GM18868 (cell line): Measurements from ENCODE around the gene HEATR3.
A peak's percentile ranks its signal among the peaks of the same experiment; 100 is the strongest.

Experiments
- ATAC-seq: cut with Tn5 transposase; IDR thresholded peaks from one replicate; pipeline ENCODE4 v1.9.1; 2021; ENCODE audit warnings: mild to moderate bottlenecking, moderate library complexity; ENCODE audit not compliant: unreplicated experiment

Gene HEATR3

DNA sequence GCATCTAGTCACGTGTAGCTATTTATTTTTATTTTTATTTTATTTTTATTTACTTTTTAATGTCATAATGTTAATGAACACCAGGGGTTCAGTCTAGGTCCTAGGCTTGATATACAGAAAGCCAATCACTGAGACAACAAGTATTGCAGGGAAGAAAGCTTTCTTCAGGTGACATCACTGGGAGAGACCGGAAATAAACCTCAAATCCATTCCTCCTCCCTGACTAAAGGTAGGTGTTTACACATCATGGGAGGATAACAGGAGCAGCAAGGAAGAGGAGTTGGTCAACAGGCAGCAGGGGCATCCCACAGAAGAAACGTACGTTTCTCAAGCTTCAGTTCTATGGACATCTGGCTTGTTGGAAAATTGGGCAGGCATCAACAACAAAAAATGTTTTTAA is 9.5 kb upstream of the HEATR3 start:
- no peak for ATAC-seq

DNA sequence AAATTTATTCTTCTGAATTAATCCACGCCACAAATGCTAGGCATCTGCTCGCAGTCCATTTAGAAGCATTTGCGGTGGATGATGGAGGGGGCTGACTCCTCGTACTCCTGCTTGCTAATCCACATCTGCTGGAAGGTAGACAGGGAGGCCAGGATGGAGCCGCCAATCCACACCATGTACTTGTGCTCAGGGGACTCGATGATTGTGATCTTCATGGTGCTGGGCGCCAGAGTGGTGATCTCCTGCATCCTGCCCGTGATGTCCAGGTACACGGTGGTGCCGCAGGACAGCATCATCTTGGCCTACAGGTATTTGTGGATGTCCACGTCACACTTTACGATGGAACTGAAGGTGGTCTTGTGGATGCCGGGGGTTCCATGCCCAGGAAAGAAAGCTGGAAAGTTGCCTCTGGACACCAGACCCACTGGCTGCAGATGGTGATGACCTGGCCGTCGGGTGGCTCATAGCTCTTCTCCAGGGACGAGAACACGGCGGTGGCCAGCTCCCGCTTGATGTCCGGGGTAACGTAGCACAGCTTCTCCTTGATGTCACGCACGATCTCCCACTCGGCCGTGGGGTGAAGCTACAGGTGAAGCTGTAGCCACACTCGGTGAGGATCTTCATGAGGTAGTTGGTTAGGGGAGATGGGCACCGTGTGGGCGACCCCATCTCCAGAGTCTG is 7.5 kb upstream of the HEATR3 start:
- no peak for ATAC-seq

DNA sequence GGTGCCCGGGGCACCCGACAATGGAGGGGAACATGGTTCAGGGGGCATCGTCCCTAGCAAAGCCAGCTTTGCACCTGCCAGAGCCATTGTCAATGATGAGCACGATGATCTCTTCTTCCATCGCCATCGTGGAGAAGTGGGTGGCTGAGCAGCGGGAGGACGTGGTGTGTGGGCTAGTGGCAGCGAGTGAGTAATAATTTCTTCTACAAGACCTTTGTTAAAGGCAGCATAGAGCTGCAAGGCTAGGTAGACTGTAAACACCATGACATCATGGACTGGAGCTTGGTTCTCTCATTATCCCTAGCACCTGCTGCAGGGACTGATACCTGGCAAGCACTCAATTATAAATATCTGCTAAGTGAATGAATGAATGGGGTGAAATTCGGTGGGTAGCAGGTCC is 6.7 kb upstream of the HEATR3 start:
- no peak for ATAC-seq

DNA sequence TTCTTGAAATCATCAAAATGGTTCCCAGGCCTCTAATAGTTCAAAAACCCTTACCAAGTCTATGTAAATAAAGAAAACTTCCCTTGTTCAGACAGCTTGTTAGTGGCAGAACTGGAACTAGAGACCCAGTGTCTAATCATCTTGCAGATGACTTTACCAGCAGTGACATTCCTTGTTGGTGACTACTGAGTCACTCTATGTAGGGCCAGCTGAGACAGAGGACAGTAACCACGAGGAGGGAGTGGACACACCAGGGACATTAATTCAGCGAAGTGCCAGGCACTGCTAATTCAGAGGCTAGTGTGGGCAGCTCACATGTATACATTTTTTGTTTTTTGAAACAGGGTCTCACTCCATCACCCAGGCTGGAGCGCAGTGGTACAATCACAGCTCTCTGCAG is 6.1 kb upstream of the HEATR3 start:
- no peak for ATAC-seq

DNA sequence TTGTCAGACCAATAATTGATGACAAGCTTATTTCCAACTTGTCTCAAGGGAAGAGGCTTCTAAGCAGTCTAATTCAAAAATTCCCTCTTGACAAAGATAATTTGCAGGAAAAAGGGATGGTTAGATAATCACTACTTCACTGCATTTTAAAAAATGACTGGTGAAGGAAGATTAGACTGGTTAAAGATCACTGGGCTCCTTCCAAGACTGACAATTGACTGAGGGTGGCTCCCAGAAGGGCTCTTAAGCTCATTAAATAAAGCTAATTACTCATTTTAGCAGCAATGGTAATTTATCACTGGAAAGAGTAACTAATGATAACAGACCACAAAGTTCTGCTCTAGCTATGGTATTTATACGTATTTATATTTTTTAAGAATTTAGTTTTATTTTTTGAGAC is 4.4 kb upstream of the HEATR3 start:
- ATAC-seq: no peak

DNA sequence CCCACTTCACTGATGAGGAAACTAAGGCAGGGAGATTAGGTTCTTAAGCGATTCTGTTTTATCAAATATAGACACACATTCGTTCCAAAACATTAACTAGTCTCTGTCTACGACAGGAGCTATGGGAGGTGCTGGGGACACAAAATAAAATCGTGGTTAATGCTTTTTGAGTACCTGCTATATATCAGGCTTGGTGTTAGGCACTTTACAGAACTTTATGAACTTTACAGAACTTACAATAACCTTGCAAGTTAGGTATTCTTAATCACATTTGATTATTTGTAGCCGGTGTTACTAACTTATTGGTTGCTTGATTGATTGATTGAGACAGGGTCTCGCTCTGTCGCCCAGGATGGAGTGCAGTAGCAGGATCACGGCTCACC is 538 bp upstream of the HEATR3 start:
- ATAC-seq: no peak

DNA sequence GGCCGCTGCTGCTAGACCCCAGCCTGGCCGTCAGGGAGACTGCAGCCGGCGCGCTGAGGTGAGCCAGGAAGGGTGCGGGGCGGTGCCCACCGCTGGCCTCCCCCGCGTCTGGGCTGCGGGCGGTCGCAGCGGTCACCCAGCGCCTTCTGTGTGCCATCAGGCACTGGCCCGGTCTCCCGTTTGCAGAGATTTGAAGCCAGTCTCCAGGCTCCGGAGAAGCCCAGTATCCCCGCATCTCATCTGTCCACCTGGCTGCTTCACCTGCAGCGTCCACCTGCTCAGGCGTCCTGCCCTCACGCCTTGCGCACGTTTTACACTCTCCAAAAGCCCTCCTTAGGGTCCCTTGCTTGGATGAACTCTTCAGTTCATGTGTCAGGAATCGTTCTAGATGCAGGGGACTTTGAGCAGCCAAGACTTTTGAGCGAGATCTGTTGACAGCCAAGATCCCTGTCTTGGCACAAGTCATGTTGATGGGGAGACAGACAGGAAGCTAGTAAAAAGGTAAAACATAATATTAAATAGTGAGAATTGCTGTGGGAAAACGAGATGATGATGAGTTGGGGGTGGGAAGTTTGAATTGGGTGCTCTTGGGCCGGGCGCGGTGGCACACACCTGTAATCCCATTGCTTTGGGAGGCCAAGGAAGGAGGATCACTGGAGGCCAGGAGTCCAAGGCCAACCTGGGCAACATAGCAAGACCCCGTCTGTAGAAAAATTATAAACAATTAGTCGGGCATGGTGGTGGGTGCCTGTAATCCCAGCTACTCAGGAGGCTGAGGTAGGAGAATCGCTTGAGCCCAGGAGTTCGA is 916 bp downstream of the HEATR3 start:
- ATAC-seq: no peak

DNA sequence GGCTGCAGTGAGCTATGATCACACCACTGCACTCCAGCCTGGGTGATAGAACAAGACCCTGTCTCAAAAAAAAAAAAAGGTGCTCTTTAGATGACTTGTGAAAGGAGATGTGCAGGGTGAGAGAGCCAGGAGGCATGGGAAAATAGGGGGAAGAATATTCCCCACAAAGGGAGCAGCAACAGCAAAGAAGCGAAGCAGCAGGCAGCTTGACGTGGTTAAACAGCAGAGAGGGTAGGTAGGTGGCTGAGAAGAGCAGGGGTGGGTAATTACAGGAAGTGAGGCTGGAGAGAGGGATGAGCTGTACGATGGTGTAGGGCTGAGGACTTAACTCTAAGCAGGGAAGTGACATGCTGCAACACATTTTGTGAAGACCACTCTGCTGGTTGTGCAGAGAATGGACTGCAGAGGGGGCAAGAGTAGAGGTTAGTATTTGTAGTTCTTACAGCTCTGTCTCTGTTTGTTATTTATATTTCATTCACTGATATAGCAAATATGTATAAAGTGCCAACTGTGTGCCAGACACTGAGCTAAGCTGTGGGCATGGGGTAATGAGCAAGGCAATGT is 1.6 kb downstream of the HEATR3 start:
- ATAC-seq: peak; percentile 42

DNA sequence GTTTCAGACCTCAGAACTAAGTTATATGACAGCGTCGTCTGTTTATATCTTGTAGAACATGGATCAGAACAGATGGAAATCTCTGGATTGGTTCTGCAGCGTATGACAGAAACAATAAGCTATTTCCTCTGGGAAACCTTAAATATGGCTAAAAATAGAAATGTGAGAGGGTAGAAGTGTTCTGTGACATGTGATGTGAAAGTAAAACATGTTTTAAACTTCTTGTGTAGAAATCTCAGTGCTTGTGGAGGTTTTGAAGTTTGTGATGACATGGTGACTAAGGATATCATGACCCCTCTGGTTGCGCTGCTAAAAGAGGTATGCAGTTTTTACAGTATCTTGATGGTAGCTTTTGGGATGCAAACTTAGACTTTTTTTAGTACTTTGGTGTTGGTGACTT is 2.8 kb downstream of the HEATR3 start:
- no peak for ATAC-seq

DNA sequence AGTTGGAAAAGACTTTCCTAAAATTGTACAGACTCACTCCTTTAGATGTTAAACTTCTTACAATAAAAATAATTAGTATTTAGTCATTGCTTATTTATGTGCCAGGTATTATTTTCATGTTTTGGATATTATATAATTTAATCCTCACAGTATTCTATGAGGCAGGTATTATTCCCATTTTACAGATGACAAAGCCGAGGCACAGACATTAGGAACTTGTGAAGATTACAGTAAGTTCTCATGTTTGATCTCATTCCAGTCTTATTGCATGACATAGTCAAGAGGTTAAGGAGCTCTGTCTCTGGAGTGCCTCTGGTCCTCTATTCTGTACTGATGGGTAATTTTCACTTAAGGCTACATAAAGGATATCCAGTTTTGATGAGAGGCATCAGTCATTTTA is 3.3 kb downstream of the HEATR3 start:
- ATAC-seq: no peak

DNA sequence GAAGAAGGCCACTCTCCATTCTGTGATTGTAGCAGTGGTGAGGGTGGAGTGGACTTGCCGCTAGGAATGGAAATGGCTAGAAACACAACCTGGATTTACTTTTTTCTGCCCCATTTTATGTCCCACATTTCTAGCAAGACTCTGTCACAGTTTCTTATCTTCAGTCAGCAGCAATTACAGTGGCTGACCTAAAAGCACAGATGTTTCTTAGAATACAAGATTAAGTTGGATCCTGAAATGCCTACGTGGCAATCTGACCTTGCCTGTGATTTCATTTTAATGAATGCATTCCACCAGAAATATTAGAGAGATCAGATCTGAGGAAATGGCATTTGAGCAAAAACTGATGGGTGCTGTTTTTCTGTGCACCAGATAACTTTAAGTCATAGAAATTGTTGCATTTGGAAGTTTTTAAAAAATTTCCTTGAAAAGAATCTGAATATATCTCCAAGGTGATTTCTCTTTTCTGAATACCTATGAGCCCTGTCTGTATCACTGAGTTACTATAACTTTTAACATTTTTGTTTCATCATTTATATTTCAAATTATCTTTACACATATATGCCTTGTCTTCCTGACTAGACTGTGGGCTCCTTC is 5.4 kb downstream of the HEATR3 start:
- no peak for ATAC-seq

DNA sequence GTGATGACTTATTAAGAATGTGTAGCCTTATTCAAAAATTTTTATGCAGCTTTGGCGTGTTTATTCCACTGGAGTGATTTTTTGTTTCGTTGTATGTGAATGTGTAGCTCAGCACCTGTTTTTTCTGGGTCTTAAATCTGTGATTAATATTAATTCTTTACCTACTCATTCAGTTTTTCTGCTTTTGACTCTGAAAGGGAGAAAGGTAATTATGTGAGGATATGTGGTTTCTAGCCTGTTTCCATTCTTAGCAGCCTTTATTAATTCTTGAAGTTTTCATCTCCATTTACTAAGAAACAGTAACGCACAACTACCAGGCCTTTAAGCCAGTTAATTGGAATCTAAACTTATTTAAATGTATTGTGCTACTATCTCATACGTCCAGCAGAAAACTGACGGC is 7.0 kb downstream of the HEATR3 start:
- no peak for ATAC-seq

DNA sequence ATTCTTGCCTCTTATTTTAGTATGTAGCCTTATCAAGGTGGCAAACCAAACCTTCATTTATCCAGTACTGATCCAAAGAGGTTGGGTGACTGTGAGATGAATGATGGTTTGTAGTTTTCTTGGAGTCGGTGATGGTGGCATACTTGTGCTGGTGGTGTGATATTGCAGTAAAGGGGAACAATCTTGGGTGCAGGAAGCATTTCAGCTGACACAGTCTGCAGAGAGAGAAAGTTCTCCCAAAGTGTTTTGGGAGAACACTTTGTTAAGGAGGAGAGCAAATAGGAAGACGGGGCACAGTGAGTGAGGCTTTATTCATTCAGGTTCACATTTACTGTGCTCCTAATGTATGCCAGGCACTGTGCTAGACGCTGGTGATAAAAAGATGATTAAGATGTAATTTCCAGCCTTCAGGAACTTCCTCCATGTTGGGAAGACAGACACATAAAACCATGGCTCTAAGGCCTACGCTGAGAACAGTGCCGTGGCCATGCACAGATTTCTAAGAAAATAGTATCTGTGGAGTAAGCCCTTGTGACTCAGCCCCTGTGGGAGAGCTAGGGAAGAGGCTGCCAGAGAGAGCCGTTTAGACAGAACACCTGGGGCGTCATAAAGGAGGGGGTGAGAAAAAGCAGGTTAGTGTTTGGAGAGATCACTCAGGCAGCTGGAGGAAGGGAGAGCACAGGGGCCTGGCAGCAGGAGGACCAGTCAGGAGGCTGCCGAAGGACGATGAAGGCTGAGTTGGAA is 13.8 kb downstream of the HEATR3 start:
- ATAC-seq: no peak

DNA sequence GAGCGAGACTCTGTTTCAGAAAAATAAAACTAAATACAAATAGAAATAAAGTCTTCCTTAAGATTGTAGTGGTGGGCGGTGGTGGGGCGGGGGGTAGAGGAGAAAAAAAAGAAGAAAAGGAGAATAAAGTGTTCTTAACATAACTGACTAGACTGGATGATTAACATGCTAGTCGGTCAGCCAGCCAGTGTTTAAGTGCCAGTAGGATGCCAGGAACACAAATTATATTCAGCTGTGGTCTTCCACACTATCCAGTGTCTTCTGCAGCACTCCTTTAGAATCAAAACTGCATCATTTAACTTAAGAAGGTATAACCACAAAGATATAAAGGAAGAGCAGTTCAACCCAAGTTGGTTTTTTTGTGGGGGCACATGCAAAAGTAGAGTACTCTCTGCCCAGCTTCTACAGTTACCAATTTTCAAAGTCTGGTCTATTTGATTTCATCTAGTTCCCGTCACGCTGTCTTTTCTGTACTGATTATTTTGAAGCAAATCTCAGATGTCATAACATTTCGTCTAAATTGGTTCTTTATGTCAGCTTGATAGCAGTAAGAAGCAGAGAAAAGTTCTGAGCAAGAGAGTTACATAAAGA is 15.8 kb downstream of the HEATR3 start:
- ATAC-seq: no peak

DNA sequence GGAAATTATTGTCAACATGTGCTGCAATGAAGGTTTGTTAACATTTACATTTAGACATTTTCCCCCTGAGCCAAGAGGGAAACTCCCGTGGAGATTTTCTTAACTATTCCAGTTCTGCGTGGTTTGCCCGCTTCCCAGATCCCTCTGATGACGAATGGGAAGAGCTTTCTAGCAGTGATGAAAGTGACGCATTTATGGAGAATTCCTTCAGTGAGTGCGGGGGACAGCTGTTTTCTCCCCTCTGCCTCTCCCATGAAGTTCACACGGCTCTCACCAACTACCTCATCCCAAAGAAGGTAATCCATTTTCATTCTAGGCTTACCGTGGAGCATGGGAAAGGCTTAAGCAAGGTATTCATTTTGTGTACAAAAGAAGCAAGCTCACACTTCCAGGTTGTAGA is 18.2 kb downstream of the HEATR3 start:
- ATAC-seq: no peak

DNA sequence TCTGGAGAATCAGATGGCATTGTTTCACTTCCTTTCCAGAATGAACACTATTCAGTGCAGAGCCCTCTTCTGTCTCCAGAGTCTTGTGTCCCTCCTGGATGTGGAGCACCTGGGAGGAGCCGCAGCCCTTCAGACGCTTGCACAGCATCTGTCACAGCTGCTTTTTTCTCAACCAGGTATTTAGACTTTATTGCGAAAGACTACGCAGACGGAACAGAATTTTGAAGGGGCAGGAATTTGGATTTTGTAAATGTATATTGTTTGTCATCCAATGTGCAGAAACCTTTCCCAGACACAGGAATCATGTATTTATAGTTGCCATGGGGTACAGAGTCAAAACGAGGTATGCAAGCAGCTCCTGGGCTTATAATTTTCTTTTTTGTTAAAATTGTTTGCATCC is 20.4 kb downstream of the HEATR3 start:
- no peak for ATAC-seq

DNA sequence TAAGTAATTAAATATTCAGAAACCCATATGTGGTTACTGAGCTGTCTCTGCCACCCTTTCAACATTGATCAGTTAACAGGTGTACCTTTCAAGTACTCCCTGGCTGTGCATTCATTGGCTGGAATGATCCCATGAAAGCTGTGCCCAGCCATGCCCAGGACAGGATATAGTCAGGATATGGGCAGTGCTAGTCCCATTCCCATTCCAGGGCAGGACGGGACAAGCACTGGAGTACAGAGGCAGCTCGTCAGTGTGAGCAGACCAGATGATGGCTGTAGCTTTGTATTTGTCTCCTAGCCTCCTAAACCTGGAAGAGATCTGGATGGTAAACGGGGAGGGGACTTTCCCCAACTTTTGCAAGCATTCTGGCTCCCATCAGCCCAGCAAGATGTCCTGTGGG is 22.5 kb downstream of the HEATR3 start:
- no peak for ATAC-seq

DNA sequence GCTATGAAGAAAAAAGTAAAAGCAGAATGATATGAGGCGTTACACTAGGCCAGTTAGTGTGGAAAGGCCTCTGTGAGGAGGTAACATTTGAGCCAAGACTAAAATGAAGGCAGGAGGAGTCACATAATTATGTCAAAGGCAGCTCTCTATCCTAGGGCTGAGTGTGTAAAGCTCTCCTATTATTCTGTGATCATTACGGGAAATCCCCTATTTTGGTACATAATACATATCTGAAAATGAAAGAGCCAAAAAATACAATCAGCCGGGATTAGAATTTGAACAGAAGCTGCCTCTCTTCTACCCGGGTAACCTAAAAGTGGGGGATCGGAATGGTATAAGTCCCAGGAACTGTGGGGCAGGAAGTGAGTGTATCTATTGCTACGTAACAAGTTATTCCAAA is 27.1 kb downstream of the HEATR3 start:
- no peak for ATAC-seq

DNA sequence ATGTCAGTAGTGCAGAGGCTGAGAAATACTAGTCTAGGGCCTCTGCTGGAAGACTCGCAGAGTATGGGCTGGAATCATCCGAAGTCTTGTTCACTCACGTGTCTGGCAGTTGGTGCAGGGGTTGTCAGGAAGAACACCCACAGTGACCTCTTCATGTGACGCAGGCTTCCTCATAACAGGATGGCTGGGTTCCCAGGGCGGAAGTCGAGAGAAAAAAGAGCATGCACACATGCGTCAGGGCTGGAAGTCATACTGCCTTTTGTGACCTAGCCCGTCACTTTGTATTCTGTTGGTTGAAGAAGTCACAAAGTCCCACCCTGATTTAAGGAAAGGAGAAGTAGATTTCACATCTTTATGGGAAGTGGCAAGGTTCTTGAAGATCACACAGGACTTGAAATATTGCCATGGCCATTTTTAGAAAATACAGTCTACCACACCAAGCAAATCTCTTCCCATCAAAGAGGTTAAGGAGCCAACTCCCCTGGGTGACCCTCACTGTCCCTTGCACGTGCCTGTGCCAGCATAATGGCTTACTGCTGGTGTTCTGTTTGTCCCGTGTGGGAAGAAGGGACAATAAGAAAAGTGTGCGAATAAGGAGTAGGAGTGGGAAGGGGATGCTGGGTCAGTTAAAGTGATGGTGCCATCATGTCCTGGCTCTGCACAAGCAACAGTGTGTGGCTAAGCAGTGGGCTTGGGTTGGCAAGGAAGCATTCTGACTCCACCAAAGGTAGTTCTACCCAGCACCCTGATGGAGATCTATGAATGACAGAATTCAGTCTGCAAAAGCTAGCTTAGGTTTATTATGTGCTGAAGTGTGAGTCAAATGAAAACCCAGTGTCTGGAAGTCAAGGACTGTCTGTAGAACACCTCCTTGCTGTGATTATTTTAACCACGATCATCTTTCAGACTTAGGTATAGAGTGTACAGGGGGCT is 28.1 kb downstream of the HEATR3 start:
- ATAC-seq: no peak

DNA sequence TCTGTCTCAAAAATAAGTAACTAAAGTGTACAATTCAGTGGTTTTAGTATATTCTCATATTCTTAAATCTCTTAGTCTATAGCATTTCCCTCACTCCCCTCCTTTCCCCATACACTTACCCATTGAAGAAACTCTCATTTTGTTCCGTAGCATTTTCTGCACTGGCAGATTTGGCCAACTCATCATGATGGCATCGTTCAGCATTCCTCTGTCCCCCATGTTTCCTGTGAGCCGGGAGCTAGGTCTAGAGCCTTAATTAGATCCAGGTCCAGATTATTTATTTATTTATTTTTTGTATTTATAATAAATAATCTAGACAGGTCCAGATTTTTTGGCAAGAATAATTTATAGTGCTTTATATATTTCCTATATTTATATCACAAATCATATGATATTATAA is 31.0 kb downstream of the HEATR3 start:
- ATAC-seq: no peak
